Loucy (cell line): ENCODE measurements around the gene DMWD.

Experiments used
- EZH2phosphoT487 ChIP-seq: fragments of 200-600 bp; IDR thresholded peaks from 2 replicates; pipeline ENCODE4 v1.6.1; 2018; ENCODE audit warnings: antibody characterized with exemption, mild to moderate bottlenecking, moderate library complexity, borderline replicate concordance
- TF ChIP-seq, protein P1 (sequence below): fragments of 200-600 bp; sonication (generic); conservative IDR thresholded peaks from 2 replicates; pipeline ENCODE4 v1.5.1; 2014; ENCODE audit warnings: mild to moderate bottlenecking, antibody characterized with exemption, low read length

- TF ChIP-seq, protein P1, sequence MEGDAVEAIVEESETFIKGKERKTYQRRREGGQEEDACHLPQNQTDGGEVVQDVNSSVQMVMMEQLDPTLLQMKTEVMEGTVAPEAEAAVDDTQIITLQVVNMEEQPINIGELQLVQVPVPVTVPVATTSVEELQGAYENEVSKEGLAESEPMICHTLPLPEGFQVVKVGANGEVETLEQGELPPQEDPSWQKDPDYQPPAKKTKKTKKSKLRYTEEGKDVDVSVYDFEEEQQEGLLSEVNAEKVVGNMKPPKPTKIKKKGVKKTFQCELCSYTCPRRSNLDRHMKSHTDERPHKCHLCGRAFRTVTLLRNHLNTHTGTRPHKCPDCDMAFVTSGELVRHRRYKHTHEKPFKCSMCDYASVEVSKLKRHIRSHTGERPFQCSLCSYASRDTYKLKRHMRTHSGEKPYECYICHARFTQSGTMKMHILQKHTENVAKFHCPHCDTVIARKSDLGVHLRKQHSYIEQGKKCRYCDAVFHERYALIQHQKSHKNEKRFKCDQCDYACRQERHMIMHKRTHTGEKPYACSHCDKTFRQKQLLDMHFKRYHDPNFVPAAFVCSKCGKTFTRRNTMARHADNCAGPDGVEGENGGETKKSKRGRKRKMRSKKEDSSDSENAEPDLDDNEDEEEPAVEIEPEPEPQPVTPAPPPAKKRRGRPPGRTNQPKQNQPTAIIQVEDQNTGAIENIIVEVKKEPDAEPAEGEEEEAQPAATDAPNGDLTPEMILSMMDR: no peak
- no peak for TF ChIP-seq EZH2phosphoT487
These were observed 30.9 kb downstream of the DMWD start for GRCh38 chr19:45761714-45762113.
